Panc1 (cell line): ENCODE results near the gene MAN1A1. TPM values are rescaled to one million over a fixed set of nuclear protein-coding genes. Genes with fewer than 3 reads are reported as not detected.

ENCODE experiments used
- ATAC-seq: fragments of 200-7000 bp; cut with Tn5 transposase; 2 replicates; pipeline ENCODE4 v1.9.1; 2020; ENCODE audit warnings: mild to moderate bottlenecking, moderate library complexity
- Bru-seq: library from RNA; stranded (reverse); fragments of 400-500 nt; gene quantifications from one replicate; lab custom pipeline; 2021; lab: Mats Ljungman, UMichigan
- BruChase-seq, 2 experiments: library from RNA; stranded (reverse); fragments of 400-500 nt; gene quantifications; one replicate each; lab custom pipeline; 2021; lab: Mats Ljungman, UMichigan
- BruUV-seq: library from RNA; stranded (reverse); fragments of 400-500 nt; replicated peaks from 2 replicates; lab custom pipeline; 2021; lab: Mats Ljungman, UMichigan
- CTCF ChIA-PET: fragments of 300-600 bp; sonication (Branson Sonifier 250); formaldehyde crosslinking; loops from one replicate; lab custom pipeline; 2022; ENCODE audit warnings: antibody characterized with exemption; lab: Charles Lee
- POLR2A ChIA-PET: fragments of 300-600 bp; sonication (Branson Sonifier 250); formaldehyde crosslinking; loops from one replicate; lab custom pipeline; 2022; ENCODE audit warnings: antibody characterized with exemption; lab: Charles Lee
- DNase-seq: peaks from one replicate; pipeline ENCODE4 v3.0.0-alpha.2; 2010; ENCODE audit warnings: low read depth, low spot score
- H3K27ac ChIP-seq: 2 replicates; pipeline ENCODE4 v1.5.1; 2011; ENCODE audit warnings: mild to moderate bottlenecking, low read length, inconsistent platforms
- H3K27me3 ChIP-seq: fragments of 200-500 bp; sonication (Bioruptor generic); 2 replicates; pipeline ENCODE4 v1.6.0; 2014; ENCODE audit warnings: low read length, inconsistent platforms; ENCODE audit not compliant: control insufficient read depth, insufficient read depth
- H3K36me3 ChIP-seq: fragments of 200-500 bp; sonication (Bioruptor generic); 2 replicates; pipeline ENCODE4 v1.5.1; 2014; ENCODE audit warnings: inconsistent platforms, mild to moderate bottlenecking, low read length, moderate library complexity; ENCODE audit not compliant: control insufficient read depth, insufficient read depth
- H3K4me1 ChIP-seq: 2 replicates; pipeline ENCODE4 v1.5.1; 2011; ENCODE audit warnings: inconsistent platforms, mild to moderate bottlenecking, low read length, moderate library complexity; ENCODE audit not compliant: control insufficient read depth, insufficient read depth
- H3K4me3 ChIP-seq, 2 experiments: 2 replicates each; pipeline ENCODE4 v1.5.1; 2011 to 2012; ENCODE audit warnings: low read depth in 2 of 2, low read length in 2 of 2, mild to moderate bottlenecking in 2 of 2, inconsistent platforms in 1 of 2, moderate library complexity in 1 of 2
- H3K9me3 ChIP-seq: fragments of 200-500 bp; sonication (Bioruptor generic); 2 replicates; pipeline ENCODE4 v1.5.1; 2014; ENCODE audit warnings: low read depth, mild to moderate bottlenecking, inconsistent platforms, low read length, moderate library complexity; ENCODE audit not compliant: control insufficient read depth, insufficient read depth
- CTCF ChIP-seq: fragments of 450-650 bp; IDR thresholded peaks from 2 replicates; pipeline ENCODE4 v1.5.1; 2017; ENCODE audit warnings: mild to moderate bottlenecking
- POLR2AphosphoS5 ChIP-seq: IDR thresholded peaks from 2 replicates; pipeline ENCODE4 v1.6.1; 2012; ENCODE audit warnings: mild to moderate bottlenecking, low read depth, low read length, moderate library complexity
- REST ChIP-seq, 2 experiments: IDR thresholded peaks; 2 replicates each; pipeline ENCODE4 v1.6.1; 2011 to 2012; ENCODE audit warnings: low read depth in 2 of 2, control low read depth in 1 of 2, low read length in 1 of 2, mild to moderate bottlenecking in 1 of 2, moderate library complexity in 1 of 2; ENCODE audit not compliant: insufficient read depth in 1 of 2
- SIN3A ChIP-seq: IDR thresholded peaks from 2 replicates; pipeline ENCODE4 v1.6.1; 2012; ENCODE audit warnings: low read depth, mild to moderate bottlenecking, low read length, moderate library complexity, borderline replicate concordance; ENCODE audit not compliant: insufficient read depth
- TCF7L2 ChIP-seq: IDR thresholded peaks from 2 replicates; pipeline ENCODE4 v1.6.1; 2011; ENCODE audit warnings: mild to moderate bottlenecking, low read depth, low read length, inconsistent platforms
- in situ Hi-C: cut with HindIII; loops from 2 replicates; pipeline ENCODE4 v1.10.0; 2016; ENCODE audit warnings: low sequenced_read_pairs, low pct_unique_long_range_greater_than_20kb
- intact Hi-C: fragments of 100-400 bp; cut with micrococcal nuclease; formaldehyde crosslinking; loops from one replicate; pipeline ENCODE4 v1.10.0; 2022; ENCODE audit not compliant: unreplicated experiment
- long read RNA-seq: library from polyadenylated mRNA; unstranded; transcript quantifications from one replicate; pipeline ENCODE4 v2.0.0, GENCODE V29; 2021; ENCODE audit not compliant: unreplicated experiment
- polyA plus RNA-seq: library from polyadenylated mRNA; unstranded; fragments of >200 nt; gene quantifications from one replicate; pipeline ENCODE4 v1.2.1, GENCODE V29; 2012; ENCODE audit warnings: missing spikeins; ENCODE audit not compliant: insufficient read length
- total RNA-seq: library from RNA; stranded (reverse); gene quantifications from one replicate; pipeline ENCODE4 v1.2.1, GENCODE V29; 2021; ENCODE audit not compliant: unreplicated experiment

MAN1A1 gene
- total RNA-seq (3.2 TPM), Bru-seq, nascent RNA (percentile 39 among the genes with signal in this experiment), BruChase-seq, experiment 1, labeled RNA remaining after a 2-hour chase (percentile 30 among the genes with signal in this experiment), BruChase-seq, experiment 2, labeled RNA remaining after a 6-hour chase (percentile 37 among the genes with signal in this experiment)
- polyA plus RNA-seq: 0.96 TPM
- long read RNA-seq, full-length matches to known transcripts: 5 of 9 reads
- long read RNA-seq, partial matches to known transcripts: 3 of 9 reads
- long read RNA-seq, other reads (novel, unspliced or antisense): 1 of 9 reads

- ATAC-seq (peak; percentile 91), DNase-seq (no peak)
- in situ Hi-C loops: no loop called here
- intact Hi-C loops: loop anchor here (5.0 to 10.0 kb wide), 3 partner anchors 202 to 1478 kb away; no protein-coding TSS in a partner anchor
- H3K9me3 ChIP-seq: no peaks in the 10 kb centered on the region
- H3K27ac ChIP-seq: no peak within 1 kb of the TSS
- ChIA-PET POLR2A (no interaction called here), CTCF (interaction anchor here (1.5 kb wide), 1 partner anchor 201 kb away, joined by 6 read pairs; no protein-coding TSS in a partner anchor)
- H3K4me3 ChIP-seq: peak within 1 kb of the TSS; percentile 56 to 65
- H3K27me3 ChIP-seq: peaks cover 51% of the 10 kb centered on the region
- H3K4me1 ChIP-seq: peaks cover 11% of the 10 kb centered on the region
- 0 out of 4 replicates have a peak, but pooled peaks of 1 of the 2 experiments have one; percentile 6 for TF ChIP-seq REST (IDR thresholded peaks at IDR 0.05; ENCODE audit: insufficient read depth in 1 of 2, low read depth in 2 of 2, low read length in 1 of 2)
- TF ChIP-seq POLR2AphosphoS5: no peak
- H3K36me3 ChIP-seq: peaks cover 7% of the 10 kb centered on the region; the same call in 1 of the 2 replicates
- BruUV-seq: no TSS peak
Measured at GRCh38 chr6:119349361-119350201, at the start of gene MAN1A1. TSS of gene MAN1A1 (minus strand) at chr6:119349761. CDS start at chr6:119349065, 696 bp downstream.

- intact Hi-C loops: no loop called here
- BruUV-seq: no TSS peak
- no peaks in the 10 kb centered on the region for H3K36me3 ChIP-seq
- H3K27me3 ChIP-seq: no peaks in the 10 kb centered on the region
- no peaks in the 10 kb centered on the region for H3K9me3 ChIP-seq
- DNase-seq (no peak), ATAC-seq (no peak)
- TF ChIP-seq CTCF: no peak
- TF ChIP-seq SIN3A: no peak
- no peak for TF ChIP-seq TCF7L2
- TF ChIP-seq POLR2AphosphoS5: no peak
- no peak for TF ChIP-seq REST (IDR thresholded peaks at IDR 0.05; ENCODE audit: insufficient read depth in 1 of 2, low read depth in 2 of 2, low read length in 1 of 2)
- POLR2A ChIA-PET: no interaction called here
- no peak overlapping the region for H3K27ac ChIP-seq
- H3K4me3 ChIP-seq: no peak overlapping the region
- in situ Hi-C loops: no loop called here
- H3K4me1 ChIP-seq: no peaks in the 10 kb centered on the region
- CTCF ChIA-PET: no interaction called here
Measured at GRCh38 chr6:119395192-119395591, 45.6 kb upstream of the MAN1A1 start.
